Brain microvascular endothelial cell (primary cell): ENCODE data around the gene URGCP.
A peak's percentile ranks its signal among the peaks of the same experiment; 100 is the strongest.
"Not testable (repeated sequence)": the region's sequence is repeated elsewhere in the genome, so short reads cannot be mapped to it uniquely, and the experiment has no call there.

Experiments
- DNase-seq: peaks from one replicate; pipeline ENCODE4 v3.0.0-alpha.2; 2020
- H3K27ac ChIP-seq: fragments of 250-450 bp; sonication (Bioruptor Pico); 2 replicates; pipeline ENCODE4 v1.5.1; 2020; ENCODE audit warnings: mild to moderate bottlenecking, moderate library complexity
- H3K27me3 ChIP-seq: fragments of 250-450 bp; sonication (Bioruptor Pico); replicated peaks from 2 replicates; pipeline ENCODE4 v1.5.1; 2020; ENCODE audit warnings: mild to moderate bottlenecking
- H3K36me3 ChIP-seq: fragments of 250-450 bp; sonication (Bioruptor Pico); replicated peaks from 2 replicates; pipeline ENCODE4 v1.5.1; 2020; ENCODE audit warnings: mild to moderate bottlenecking
- H3K4me3 ChIP-seq: 2 replicates; pipeline ENCODE4 v1.5.1; 2011; ENCODE audit warnings: low read depth, mild to moderate bottlenecking, control low read depth, low read length, moderate library complexity
- CTCF ChIP-seq: IDR thresholded peaks from 2 replicates; pipeline ENCODE4 v1.5.1; 2011; ENCODE audit warnings: low read depth, mild to moderate bottlenecking, moderate library complexity, low read length, control low read depth, inconsistent platforms; ENCODE audit errors: missing control alignments
- in situ Hi-C: cut with HindIII; loops from 2 replicates; pipeline ENCODE4 v1.10.0; 2017; ENCODE audit warnings: low sequenced_read_pairs, low pct_ligation_motif_present

The URGCP gene

GRCh38 chr7:43905956-43906330 lies 453 bp downstream of the URGCP start:
- in situ Hi-C loops = no loop called here
- DNase-seq = peak; percentile 14
- peak overlapping the region; percentile 64 for H3K27ac ChIP-seq
- TF ChIP-seq CTCF = no peak
- H3K27me3 ChIP-seq = no peaks in the 10 kb centered on the region
- H3K36me3 ChIP-seq = no peaks in the 10 kb centered on the region
- H3K4me3 ChIP-seq = peak overlapping the region; percentile 73

- no peak for DNase-seq
- no peak for TF ChIP-seq CTCF
- Histone ChIP-seq H3K27me3 (no peaks in the 10 kb centered on the region), H3K4me3 (peak overlapping the region; percentile 73), H3K36me3 (no peaks in the 10 kb centered on the region), H3K27ac (no peak overlapping the region)
- in situ Hi-C loops = no loop called here
These were observed 1.0 kb downstream of the URGCP start for GRCh38 chr7:43905209-43905946.

GRCh38 chr7:43904533-43905208 lies 1.7 kb downstream of the URGCP start:
- no peaks in the 10 kb centered on the region for H3K27me3 ChIP-seq
- in situ Hi-C loops = no loop called here
- DNase-seq = no peak
- H3K27ac ChIP-seq = no peak overlapping the region
- no peak overlapping the region for H3K4me3 ChIP-seq
- H3K36me3 ChIP-seq = no peaks in the 10 kb centered on the region
- no peak for TF ChIP-seq CTCF

GRCh38 chr7:43902542-43903054 lies 3.8 kb downstream of the URGCP start:
- DNase-seq = no peak
- TF ChIP-seq CTCF = no peak
- in situ Hi-C loops = no loop called here
- Histone ChIP-seq H3K4me3 (no peak overlapping the region), H3K36me3 (no peaks in the 10 kb centered on the region), H3K27me3 (no peaks in the 10 kb centered on the region), H3K27ac (no peak overlapping the region)

- H3K36me3 ChIP-seq, H3K27ac ChIP-seq, DNase-seq, H3K27me3 ChIP-seq, in situ Hi-C loops, H3K4me3 ChIP-seq: not testable (repeated sequence)
These were observed 7.8 kb downstream of the URGCP start for GRCh38 chr7:43898571-43898970.

GRCh38 chr7:43895847-43896415 lies 10.5 kb downstream of the URGCP start:
- H3K36me3 ChIP-seq = no peaks in the 10 kb centered on the region
- in situ Hi-C loops = no loop called here
- H3K27ac ChIP-seq = no peak overlapping the region
- TF ChIP-seq CTCF = no peak
- H3K4me3 ChIP-seq = no peak overlapping the region
- no peaks in the 10 kb centered on the region for H3K27me3 ChIP-seq
- no peak for DNase-seq
